GM10266 (cell line): ENCODE data around the gene TRAF3IP1.
"Not testable (repeated sequence)": the region's sequence is repeated elsewhere in the genome, so short reads cannot be mapped to it uniquely, and the experiment has no call there.

ENCODE experiments used
- DNase-seq: peaks from one replicate; pipeline ENCODE4 v3.0.0; 2012; ENCODE audit errors: extremely low spot score
- CTCF ChIP-seq: IDR thresholded peaks from 2 replicates; pipeline ENCODE4 v1.5.1; 2012; ENCODE audit warnings: mild to moderate bottlenecking, low read depth; ENCODE audit not compliant: control insufficient read depth, insufficient read depth; ENCODE audit errors: missing control alignments

The TRAF3IP1 gene

GRCh38 chr2:238397356-238397755, 77.0 kb downstream of the TRAF3IP1 start:
- no peak for DNase-seq
- TF ChIP-seq CTCF = no peak

GRCh38 chr2:238398577-238398976, 78.3 kb downstream of the TRAF3IP1 start:
- no peak for TF ChIP-seq CTCF
- no peak for DNase-seq

- no peak for TF ChIP-seq CTCF
- DNase-seq = no peak
Observed at GRCh38 chr2:238399094-238399493, 78.8 kb downstream of the TRAF3IP1 start.

GRCh38 chr2:238401551-238401950, 81.2 kb downstream of the TRAF3IP1 start:
- no peak for DNase-seq
- TF ChIP-seq CTCF = no peak

GRCh38 chr2:238403632-238404405, 83.5 kb downstream of the TRAF3IP1 start:
- no peak for TF ChIP-seq CTCF
- no peak for DNase-seq

- no peak for TF ChIP-seq CTCF
Observed at GRCh38 chr2:238404406-238405216, 84.3 kb downstream of the TRAF3IP1 start.

GRCh38 chr2:238405217-238405555, 84.9 kb downstream of the TRAF3IP1 start:
- DNase-seq = not testable (repeated sequence)

More at GRCh38 chr2:238404406-238405216, 84.3 kb downstream of the TRAF3IP1 start:
- no peak for DNase-seq
